Stimulated activated CD4-positive, alpha-beta T cell treated with anti-CD3 and anti-CD28 coated beads, TNF-alpha, amount 100 ng/mL, for 1 hour (primary cell): ENCODE results near the gene MIB2.

Experiments
- DNase-seq, 3 donors: peaks; one replicate each; pipeline ENCODE4 v3.0.0-alpha.2; 2020; ENCODE audit warnings: low read depth in 3 of 3, low spot score in 1 of 3

The MIB2 gene

GRCh38 chr1:1677718-1678580, 62.6 kb downstream of the MIB2 start:
- peak in 1 of 3 donors; percentile 43 for DNase-seq

- peak in 1 of 3 donors; percentile 49 for DNase-seq
These were observed 63.5 kb downstream of the MIB2 start for GRCh38 chr1:1678581-1679380.
